Muscle of back (tissue), 11 donors: ENCODE results near the gene TIRAP. TPM values are rescaled to one million over a fixed set of nuclear protein-coding genes. Genes with fewer than 3 reads are reported as not detected.

ENCODE experiments used
- DNase-seq, 3 donors: peaks; one replicate each; pipeline versions ENCODE4 v3.0.0 to v3.0.0-alpha.2; 2013
- polyA plus RNA-seq, 10 donors: library from polyadenylated mRNA; unstranded; fragments of 120-200 nt; gene quantifications; one replicate each; pipeline ENCODE4 v1.2.1, GENCODE V29; 2013; ENCODE audit not compliant: insufficient read length in 10 of 10

The TIRAP gene
- polyA plus RNA-seq, 10 donors = 6.4 to 10.6 (median 8.9) TPM

DNA sequence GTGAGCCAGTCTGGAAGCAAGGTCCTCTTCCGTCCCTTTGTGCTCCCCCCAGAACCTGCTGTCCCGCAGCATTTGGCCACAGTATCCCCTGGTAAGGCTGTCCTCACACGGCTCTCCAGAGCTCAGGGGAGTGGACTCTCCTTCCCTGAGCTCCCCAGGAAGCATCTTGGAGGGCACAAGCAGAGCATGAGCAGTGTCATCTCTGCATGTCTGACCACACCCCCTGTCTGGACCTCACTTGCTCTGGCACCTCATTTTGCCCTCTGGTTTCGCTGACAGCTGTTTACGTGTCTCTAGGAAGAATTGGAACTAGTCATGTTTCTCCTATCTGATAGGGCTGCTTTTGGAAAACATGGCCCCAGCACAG, 36.5 kb downstream of the TIRAP start:
- no peak for DNase-seq

DNA sequence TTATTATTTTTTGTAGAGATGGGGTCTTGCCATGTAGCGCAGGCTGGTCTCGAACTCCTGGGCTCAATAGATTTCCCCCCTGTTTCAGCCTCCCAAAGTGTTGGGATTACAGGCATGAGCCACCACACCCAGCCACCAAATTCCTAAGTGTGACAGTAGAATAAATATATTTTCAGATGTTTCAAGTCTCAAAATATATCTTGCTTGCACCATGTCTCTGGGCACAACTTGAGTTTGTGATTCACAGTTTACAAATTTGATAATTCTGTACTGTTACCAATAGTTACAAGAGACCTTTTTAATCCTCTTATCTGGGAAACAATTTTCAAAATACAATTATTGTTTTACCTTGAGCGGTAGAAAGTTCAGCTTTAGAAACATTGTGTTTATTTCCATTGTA, 40.1 kb downstream of the TIRAP start:
- DNase-seq = no peak

DNA sequence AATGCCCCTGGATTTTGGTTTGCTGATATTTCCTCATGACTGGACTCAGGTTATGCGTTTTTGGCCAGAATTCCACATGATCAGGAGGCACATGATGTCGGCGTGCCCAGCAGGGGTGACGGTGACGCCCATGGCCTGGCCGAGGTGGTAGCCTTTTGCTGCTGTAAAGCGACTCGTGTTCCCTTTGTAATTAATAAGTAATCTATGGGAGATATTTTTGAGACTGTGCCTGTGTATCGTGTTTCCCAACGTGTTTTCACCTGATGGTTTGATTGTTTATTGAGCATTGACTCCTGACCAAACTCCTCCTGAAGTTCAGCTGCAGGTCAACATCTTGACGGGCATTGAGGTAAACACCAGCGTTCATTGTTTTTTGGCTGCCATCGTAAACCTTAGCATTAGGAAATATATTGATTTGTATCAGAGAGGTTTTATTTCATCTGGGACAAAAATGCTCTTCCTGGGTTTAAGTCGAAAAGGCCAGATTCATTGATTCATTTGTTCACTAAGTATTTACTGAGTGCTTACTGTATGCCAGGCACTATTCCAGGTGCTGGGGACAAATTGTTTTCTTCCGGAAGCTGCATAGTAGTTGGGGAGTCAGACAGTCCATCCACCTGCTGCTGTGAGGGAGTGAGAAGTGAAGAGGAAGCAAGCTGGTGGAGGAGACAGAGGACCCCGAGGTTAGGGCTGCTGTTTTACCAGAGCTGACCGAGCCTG, 44.5 kb downstream of the TIRAP start:
- no peak for DNase-seq

DNA sequence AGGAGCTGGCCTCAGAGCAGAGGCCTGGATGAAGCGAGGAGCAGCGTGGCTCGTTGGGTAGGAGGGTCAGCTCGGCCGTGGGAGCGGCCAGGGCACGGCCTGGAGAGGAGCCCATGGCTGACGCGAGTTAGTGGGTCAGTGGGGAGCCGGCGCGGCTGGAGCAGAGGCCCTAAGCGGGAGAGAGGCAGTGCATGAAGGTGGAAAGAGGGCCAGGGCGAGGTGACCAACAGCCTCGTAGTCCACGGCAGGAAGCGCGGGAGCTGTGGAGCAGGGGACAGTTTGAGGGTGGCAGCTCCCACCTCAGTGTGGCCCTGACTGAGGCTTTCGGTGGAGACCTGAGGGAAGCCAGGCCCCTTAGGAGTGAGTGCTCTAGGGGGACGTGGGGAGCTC, 45.1 kb downstream of the TIRAP start:
- DNase-seq = no peak

DNA sequence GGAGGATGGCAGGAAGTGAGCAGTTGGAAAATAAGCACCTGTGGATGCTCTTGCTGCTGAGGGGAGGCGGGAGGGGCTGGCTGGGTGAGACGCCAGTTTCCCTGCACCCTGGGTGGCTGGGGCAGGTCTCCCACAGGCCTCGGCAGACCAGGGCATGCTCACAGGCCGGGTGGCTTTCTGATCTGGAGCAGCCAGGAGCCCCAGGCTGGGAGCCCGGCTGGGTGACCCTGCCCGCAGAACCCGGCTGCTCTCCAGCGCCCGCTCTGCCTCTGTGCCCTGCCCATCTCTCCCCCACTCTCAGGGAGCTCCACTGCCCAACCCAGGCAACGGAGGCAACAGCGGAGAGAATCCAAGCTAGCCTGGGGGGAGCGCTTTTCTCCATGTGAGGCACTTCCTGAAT, 45.6 kb downstream of the TIRAP start:
- no peak for DNase-seq

DNA sequence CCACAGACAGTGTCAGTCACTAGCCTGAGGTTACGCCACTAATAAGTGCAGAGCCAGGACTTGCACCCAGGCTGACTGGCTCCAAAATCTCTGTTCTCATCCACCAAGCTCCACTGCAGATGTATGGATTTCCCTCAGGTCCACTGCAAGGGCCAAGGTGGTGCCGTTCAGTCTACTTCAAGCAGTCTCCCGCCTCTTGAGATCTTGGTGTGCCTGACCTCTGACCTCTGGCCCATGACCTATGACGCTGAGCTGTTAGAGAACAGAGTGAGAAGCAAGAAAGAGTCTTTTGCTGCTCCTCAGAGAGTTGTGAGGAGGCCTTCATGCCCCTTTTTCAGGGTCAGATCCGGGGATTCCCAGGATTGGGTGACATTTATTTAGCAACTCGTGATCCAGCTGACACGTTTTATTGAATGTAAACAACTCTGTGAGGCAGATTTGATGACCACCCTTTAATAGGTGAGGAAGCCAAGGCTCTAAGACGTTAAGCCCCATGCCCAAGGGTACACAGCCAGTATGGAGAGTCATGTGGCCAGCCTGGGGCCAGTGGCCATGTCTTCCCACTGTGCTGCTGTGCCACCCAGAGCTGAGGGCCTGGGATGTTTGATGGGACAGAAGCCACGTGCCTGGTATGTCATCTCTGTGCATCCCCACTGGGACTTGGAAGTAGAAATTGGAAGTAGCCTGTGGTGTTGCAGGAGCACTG, 46.2 kb downstream of the TIRAP start:
- DNase-seq = no peak

DNA sequence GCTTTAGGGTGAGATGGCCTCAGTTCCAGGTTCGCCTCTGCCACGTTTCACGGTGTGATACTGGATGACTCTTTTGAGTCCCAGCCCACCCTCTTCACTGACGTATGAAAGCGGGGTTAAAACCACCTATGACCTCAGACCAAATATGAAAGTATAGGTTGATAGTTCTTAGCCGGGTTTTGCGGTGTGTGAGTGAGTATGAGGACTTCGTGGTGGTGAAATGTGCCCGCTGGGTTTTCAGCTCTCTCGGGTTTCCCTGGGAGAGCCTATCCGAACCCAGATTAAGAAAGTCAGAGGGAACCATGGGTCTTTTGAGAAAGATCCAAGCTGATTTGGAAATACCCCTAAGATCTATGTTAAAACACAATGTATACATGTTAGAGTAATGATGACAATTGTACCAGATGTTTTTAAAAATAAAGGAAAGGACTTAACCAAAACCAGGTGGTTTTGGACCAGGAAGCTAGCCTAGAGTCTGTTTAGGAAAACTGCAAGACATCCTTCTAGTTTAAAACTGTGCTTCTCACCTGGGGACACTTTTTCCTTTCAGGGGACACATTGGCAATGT, 46.8 kb downstream of the TIRAP start:
- DNase-seq = no peak

DNA sequence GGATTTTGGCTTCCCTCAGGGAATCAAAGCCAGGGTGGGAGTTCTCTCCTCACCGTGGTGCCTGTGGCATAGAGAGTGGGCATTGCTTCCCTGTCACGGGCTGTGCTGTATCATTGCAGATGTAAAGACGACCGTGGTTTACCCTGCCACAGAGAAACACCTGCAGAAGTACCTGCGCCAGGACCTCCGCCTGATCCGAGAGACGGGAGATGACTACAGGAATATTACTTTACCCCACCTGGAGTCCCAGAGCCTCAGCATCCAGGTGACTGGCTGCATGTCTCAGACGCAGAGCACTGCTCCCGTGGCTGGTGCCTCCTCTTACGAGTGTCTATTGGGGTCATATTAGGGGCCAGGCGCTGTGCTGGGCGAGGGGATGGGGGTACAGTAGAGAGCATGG, 48.4 kb downstream of the TIRAP start:
- DNase-seq = no peak

DNA sequence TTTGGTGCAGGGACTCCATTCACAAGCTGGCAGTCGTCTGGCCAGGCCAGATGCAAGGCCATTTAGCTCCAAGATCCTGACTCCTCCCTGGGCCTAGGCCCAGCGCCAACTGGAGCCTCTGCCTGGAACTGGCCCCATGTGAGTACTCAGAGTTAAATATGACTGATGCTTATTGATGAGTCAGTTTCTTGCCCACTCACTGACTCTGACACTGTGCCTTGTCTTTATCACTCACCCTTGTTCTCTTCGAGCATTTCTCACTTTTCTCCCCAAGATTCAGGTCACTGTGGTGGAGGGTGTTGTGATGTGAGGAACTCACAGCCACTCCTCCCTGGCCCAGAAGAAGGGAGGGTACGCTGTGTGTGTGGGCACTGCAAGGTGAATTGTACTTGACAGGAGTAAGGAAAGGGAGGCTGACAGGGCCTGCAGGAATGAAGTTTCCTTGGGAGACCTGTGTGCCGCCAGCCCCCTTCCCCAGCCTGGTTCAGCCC, 49.4 kb downstream of the TIRAP start:
- DNase-seq = peak in 2 of 3 donors; percentile 65 to 75

DNA sequence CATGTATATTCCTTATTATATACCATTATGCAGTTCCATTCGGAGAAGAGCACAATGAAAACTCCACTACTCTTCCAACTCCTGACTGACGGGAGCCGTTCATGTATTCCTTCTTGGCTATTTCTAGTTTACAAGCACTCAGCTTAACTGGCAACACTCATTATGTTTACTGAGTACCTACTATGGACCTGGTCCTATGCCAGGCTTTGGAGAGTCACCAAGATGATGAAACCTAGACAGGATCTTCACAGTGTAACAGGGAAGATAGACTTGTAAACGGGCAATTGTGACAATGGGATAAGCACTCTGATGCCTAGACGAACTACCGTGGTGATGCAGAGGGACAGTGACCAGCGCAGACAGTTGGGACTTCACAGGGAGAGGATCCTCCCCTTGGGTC, 50.2 kb downstream of the TIRAP start:
- no peak for DNase-seq

DNA sequence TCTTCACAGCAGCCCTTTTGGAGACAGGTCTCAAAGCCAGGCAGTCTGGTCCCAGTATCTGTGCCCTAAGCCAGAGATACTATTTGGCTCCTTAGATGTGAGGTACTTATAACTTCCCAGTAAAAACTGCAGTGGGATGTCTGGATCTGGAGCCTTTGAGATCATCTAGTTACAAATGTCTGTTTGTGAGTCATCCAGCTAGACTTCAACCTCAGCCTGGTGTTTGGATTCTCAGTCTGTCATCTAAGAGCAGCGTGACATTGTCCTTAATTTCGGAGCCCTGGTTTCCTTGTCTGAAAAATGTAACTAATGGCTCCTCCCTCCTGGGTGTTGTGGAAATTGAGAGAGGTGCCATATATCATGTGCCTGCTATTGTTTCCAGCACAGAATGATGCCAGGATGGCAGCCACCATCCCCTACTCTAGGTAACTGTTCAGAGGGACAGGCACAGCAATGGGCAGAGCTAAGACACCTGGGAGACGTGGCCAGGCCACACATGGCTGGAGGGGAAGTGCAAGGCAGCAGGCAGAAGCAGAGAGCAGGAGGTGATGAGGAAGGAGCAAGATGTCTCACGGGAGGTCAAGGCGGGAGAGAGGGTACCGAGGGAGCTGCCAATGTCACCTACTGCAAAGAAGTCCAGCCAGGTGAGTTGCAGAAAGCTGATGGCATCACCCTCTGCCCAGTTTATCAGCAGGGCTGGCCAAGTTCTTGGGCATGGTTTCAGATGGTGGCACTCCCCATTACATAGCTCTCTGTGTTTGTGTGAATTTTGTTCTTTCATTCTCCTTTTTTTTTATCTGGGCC, 52.0 kb downstream of the TIRAP start:
- DNase-seq = no peak

DNA sequence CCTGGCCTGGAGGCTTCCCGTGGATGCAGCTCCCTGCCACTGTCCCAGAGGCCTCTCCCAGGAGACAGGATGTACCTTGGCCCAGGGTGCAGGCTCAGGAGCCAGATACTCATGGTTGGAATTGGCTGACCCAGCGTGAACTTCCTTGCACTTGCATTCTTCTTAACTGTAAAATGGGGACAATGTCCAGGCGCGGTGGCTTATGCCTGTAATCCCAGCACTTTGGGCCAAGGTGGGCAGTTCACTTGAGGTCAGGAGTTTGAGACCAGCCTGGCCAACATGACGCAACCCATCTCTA, 52.5 kb downstream of the TIRAP start:
- DNase-seq = no peak

DNA sequence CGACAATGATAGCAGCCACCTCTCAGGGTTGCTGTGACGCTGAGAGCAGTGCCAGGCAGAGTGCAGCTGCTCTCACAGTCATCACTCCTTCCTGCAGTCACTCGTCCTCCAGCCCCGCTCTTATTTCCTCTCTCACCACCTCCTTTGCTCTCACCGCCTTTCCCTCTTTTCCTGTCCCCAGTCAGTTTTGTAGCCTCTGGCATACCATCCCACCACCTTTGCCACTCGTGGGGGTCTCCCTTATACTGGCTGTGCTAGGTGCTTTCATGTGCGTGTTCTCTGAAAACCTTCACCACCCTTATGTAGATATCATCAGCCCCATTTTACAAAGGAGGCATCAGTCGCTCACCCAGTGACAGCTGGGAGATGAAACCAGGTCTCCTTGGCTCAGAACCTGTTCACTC, 53.2 kb downstream of the TIRAP start:
- DNase-seq = no peak

DNA sequence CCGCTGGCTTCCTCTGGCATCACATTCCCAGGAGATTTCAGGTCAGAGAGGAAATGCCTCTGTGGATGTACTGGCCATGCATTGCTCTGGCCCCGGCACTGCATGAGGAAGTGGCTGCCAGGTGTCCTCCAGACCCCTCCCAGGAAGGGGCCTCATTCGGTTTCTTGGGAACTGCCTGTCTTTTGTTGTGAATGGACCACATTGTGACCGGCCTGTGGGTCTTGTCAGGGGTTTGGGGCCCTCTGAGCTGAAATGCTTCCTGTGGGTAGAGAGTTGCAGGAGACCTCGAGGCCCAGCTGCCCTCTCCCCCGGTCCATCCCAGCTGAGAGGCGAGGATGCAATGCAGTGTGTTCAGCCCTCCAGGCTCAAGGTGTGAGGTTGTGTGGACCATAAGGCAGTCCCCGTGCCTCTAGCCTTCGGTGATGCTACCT, 53.8 kb downstream of the TIRAP start:
- no peak for DNase-seq

DNA sequence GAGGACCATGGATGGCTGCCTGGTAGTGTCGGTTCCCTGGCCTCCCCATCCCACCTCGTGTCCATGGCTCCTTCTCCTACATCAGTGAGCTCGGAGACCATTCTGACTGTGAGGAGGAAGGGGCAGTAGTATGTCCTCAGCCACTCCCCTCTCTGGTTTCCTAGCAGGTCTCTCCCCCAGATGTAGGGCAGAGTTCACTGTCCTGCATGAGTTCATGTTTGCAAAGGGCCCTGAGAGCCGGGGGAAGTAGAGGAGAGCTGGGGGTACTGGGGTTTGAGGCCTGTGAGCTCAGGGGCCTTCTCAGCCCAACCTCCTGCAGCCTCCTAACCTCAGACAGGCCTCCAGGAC, 54.2 kb downstream of the TIRAP start:
- DNase-seq = no peak

DNA sequence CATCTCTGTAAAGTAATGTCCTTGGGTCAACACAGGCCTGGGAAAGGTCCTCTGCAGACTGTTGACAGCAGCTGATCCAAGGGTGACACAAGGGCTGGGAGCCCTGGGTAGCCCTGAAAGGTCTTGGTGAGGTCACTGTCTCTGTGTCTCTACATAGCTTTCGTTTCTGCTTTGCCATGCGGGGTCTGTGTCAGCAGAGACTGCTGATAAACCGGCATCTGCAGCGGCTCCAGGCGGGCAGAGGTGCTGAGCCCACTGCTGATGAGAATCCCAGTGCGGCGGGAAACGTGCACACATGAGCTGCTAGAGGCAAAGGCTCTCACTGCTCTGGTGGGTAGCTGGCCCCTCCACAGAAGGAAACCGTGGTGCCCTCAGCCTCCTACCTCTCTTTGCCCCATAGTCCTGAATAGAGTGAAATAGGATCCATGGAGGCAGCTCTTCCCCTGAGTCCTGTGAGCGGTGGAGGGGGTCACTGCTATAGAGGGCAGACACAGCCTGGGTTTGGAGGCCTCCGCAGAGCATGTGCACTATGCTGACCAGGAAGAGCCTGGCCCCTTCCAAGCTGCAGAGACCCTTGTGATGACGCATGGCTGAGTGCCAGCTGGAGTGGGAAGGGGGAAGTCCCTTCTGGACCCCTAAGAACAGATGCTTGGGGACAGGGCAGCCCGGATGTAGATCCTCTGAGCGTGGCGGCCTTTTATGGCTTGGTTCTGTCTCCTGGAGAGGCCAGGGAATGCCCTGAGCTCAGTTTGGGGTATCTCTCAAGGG, 54.8 kb downstream of the TIRAP start:
- DNase-seq = no peak

DNA sequence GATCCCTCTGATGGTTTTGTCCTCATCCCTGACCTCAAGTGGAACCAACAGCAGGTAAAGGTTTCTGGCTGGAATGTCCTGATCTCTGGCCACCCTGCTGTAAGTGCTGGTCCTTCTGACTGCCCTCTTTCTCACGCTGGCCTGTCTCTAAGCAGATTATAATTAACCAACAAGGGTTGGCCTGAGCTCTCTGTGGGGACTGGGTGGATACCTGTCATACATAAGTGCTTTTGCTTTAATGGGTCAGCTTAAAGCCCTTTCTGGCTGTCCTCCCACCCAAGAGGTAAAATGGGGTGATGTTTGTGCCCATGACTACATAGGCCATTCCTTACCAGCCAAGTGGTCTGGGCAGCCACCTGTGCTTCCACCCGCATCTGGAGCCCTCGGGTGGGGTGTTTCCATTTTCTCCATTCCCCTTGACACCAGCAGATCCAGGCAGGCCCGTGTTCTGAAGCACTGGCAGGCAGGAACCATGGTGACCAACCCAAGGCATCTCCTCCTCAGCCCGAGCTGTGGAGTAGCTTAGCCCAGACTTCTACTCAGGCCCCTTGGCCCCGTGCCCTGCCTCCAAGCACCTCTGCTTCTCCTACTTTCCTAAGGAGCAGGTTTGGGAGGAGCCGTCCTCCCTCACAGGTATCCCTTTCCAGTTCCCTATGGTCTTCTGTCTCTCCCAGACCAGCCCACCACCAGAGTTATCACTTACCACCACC, 55.6 kb downstream of the TIRAP start:
- no peak for DNase-seq

DNA sequence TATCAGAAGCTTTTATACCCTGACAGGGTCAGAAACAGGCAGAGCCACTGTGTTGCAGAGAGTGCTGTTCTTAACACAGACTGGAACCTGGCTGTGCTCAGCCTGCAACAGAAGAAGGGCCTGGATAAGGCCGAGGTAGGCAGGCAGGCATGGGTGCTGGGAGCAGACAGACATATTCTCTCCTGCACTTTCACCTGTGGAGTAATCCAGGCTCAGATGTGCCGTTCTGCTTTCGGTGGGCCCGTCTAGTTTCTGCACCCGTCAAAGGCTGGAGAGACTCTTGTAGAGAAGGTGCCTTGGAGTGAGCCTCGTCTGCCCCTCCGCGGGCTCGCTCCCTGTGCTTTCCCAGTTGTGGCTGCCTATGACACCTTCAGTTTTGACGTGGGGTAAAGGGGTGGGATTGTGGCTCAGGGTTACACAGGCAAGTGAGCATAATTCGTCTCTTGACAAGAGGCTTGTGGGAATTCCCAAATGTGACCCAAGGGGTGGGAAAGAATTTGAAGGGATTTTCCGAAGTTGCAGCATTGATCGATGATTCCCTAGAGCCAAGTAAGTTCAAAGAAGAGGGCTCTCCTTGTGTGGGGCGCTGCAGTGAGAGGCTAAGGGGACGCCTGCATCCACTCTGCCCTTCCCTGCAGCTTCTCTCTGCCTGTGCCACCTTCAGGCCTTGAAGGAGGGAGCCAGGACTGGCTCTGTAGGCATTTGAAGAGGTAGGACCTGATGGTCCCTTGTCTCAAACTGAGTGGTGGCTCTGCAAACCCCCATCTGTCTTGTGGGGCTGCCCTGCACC, 56.4 kb downstream of the TIRAP start:
- DNase-seq = no peak

DNA sequence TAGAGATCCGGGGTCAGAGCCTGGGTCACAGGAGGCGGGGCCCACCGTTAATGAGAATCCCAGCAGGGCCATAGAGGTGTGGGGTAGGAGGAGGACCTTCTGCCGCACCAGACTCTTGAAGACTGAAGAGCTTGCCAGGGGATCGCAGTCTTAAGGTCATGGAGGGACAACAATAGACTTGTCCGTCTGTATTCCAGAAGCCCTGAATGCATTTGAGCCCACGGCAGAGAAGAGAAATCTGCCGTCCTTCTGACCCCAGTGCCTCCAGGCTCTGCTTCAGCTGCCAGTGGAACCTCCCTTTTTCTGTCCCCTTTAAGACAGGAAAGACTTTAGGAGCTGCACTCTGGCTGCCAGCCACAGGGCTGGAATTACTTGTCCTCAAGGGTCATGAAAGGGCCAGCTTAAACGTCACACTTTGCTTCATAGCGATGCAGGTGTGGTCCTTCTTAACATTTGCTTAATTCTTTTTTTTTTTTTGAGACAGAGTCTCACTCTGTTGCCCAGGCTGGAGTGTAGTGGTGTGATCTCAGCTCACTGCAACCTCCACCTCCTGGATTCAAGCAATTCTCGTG, 57.1 kb downstream of the TIRAP start:
- DNase-seq = peak in 2 of 3 donors; percentile 87 to 88
